ENCODE results near the gene DGLUCY. TPM values are rescaled to one million over a fixed set of nuclear protein-coding genes. Genes with fewer than 3 reads are reported as not detected.
A peak's percentile ranks its signal among the peaks of the same experiment; 100 is the strongest.

Gene DGLUCY
- total and polyA plus RNA-seq, 2 of the 13 experiments (the other 11 are each of a cell fraction or from before 2014, with no cell fraction given): 14.8 to 36.3 TPM

DNA sequence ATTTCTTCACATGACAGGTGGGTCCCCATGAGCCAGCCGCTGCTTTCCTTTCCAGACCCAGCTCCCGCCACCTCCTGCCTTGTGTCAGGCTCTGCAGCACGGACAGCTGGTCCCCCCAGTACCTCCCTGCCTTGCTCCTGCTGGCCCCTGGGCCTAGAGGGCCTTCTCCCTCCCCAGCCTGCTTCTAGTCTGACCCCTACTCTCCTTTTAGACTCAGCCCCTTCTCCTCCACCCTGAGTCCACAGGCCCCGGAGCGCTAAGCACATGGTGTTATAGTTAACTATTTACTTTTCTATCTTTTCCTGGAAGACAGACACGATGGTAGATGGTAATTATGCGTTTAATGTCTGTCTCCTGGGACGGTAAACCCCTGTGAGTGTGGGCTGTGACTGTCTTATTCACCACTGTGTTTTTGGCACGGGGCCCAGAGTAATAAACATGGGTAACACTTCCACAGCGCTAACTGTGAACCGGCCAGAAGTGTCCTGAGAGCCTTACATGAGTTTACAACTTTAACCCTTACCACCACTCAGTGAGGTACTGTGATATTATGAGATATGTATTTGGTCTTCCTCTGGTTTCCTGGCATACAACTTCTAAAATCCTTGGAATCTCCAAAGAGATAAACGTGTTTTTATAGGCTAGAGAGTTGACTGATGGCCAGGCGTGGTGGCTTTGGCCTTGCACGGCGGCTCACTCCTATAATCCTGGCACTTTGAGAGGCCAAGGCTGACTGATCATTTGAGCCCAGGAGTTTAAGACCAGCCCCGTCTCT, 41.2 kb downstream of the DGLUCY start:
- BruUV-seq (replicated peaks): no TSS peak
- H3K4me1 ChIP-seq (ENCODE audit: insufficient read depth, low read length): peaks cover 42% of the 10 kb centered on the region
- POLR2A ChIA-PET: interaction anchor here (1.2 kb wide), 1 partner anchor 42 kb away, joined by 3 read pairs; the partner anchor contains the start of gene DGLUCY
- in situ Hi-C loops (cut with HindIII; ENCODE audit: extremely low pct_ligation_motif_present, low pct_unique_long_range_greater_than_20kb) (no loop called here), intact Hi-C loops (cut with micrococcal nuclease; ENCODE audit: unreplicated experiment) (no loop called here)
- H4K20me1 ChIP-seq (ENCODE audit: insufficient read depth, low read length): peaks cover 6% of the 10 kb centered on the region; the same call in 1 of the 2 replicates
- H3K9me3 ChIP-seq (ENCODE audit: low read length): no peaks in the 10 kb centered on the region
- TF ChIP-seq ZNF704 (CRISPR knock-in tag; IDR thresholded peaks at IDR 0.05; ENCODE audit: borderline replicate concordance) (no peak), BCL6 (CRISPR knock-in tag; IDR thresholded peaks at IDR 0.05) (0 out of 2 replicates have a peak, but pooled peaks have one; percentile 17)
- H3K36me3 ChIP-seq (replicated peaks in 1 of 2; ENCODE audit: control insufficient read depth in 1 of 2, insufficient read depth in 2 of 2, low read length in 2 of 2): peaks cover 3 to 23% of the 10 kb centered on the region in 2 experiments; a peak in 4 of 5 replicates
- H3K27ac ChIP-seq (ENCODE audit: extremely low read length, insufficient read depth, low read length): no peak overlapping the region
- ATAC-seq (no peak), DNase-seq (ENCODE audit: low spot score) (no peak), FAIRE-seq (no peak)
- no peak overlapping the region for H3K9ac ChIP-seq (ENCODE audit: insufficient read depth, low read depth, low read length)
- H3K27me3 ChIP-seq (ENCODE audit: control insufficient read depth in 1 of 2, insufficient read depth in 2 of 2, low read length in 2 of 2): no peaks in the 10 kb centered on the region
- H2AFZ ChIP-seq (ENCODE audit: low read length): no peak overlapping the region
- 67% methylated on average over 16 of the region's 16 CpGs for WGBS (ENCODE audit: low lambda C conversion rate)
- no peak overlapping the region for H3K4me3 ChIP-seq (replicated peaks in 1 of 3; ENCODE audit: insufficient read depth in 1 of 3, low read depth in 2 of 3, low read length in 3 of 3)
- no peaks in the 10 kb centered on the region for H3K79me2 ChIP-seq (ENCODE audit: insufficient read depth, low read length)
- CTCF ChIA-PET (ENCODE audit: low intra/inter-chr PET ratio, low total read pairs): no interaction called here
- no peak overlapping the region for H3K4me2 ChIP-seq (ENCODE audit: low read depth, low read length)

DNA sequence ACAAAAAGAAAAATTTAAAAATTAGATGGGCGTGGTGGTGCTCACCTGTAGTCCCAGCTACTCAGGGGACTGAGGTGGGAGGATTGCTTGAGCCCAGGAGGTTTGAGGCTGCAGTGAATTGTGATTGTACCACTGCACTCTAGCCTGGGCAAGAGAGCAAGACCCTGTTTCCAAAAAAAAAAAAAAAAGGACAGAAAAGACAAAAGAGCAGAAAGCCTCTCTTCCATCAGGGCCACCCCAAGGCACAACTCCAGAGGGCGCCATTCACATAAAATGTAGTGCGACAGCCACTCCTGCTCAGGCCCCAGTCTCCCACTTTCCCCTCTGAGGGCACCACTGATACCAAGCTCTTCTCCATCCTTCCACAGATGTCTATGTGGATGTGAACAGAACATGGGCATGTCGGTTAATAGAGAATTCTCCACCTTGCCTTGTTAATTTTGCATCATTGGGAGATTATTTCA, 41.8 kb downstream of the DGLUCY start:
- H3K79me2 ChIP-seq (ENCODE audit: insufficient read depth, low read length): no peaks in the 10 kb centered on the region
- in situ Hi-C loops (cut with HindIII; ENCODE audit: extremely low pct_ligation_motif_present, low pct_unique_long_range_greater_than_20kb): no loop called here
- CTCF ChIA-PET (ENCODE audit: low intra/inter-chr PET ratio, low total read pairs): no interaction called here
- no peak for DNase-seq (ENCODE audit: low spot score)
- H3K9me3 ChIP-seq (ENCODE audit: low read length): no peaks in the 10 kb centered on the region
- no peak overlapping the region for H3K4me2 ChIP-seq (ENCODE audit: low read depth, low read length)
- H4K20me1 ChIP-seq (ENCODE audit: insufficient read depth, low read length): peaks cover 6% of the 10 kb centered on the region; the same call in 1 of the 2 replicates
- 93% methylated on average over 4 of the region's 4 CpGs for WGBS (ENCODE audit: low lambda C conversion rate)
- H3K4me1 ChIP-seq (ENCODE audit: insufficient read depth, low read length): peaks cover 38% of the 10 kb centered on the region
- no peak overlapping the region for H3K4me3 ChIP-seq (replicated peaks in 1 of 3; ENCODE audit: insufficient read depth in 1 of 3, low read depth in 2 of 3, low read length in 3 of 3)
- H3K27me3 ChIP-seq (ENCODE audit: control insufficient read depth in 1 of 2, insufficient read depth in 2 of 2, low read length in 2 of 2): no peaks in the 10 kb centered on the region
- no peak overlapping the region for H3K9ac ChIP-seq (ENCODE audit: insufficient read depth, low read depth, low read length)
- intact Hi-C loops (cut with micrococcal nuclease; ENCODE audit: unreplicated experiment): no loop called here
- POLR2A ChIA-PET: interaction anchor here (1.2 kb wide), 1 partner anchor 42 kb away, joined by 3 read pairs; the partner anchor contains the start of gene DGLUCY
- peaks cover 5 to 28% of the 10 kb centered on the region in 2 experiments; a peak in 4 of 5 replicates for H3K36me3 ChIP-seq (replicated peaks in 1 of 2; ENCODE audit: control insufficient read depth in 1 of 2, insufficient read depth in 2 of 2, low read length in 2 of 2)
- no peak overlapping the region for H2AFZ ChIP-seq (ENCODE audit: low read length)
- BruUV-seq (replicated peaks): no TSS peak
- FAIRE-seq: no peak
- H3K27ac ChIP-seq (ENCODE audit: extremely low read length, insufficient read depth, low read length): no peak overlapping the region
- ATAC-seq: peak; percentile 17; the same call in 1 of the 3 replicates
- TF ChIP-seq ZFP36L1 (CRISPR knock-in tag; IDR thresholded peaks at IDR 0.05) (no peak), ZBTB20 (CRISPR knock-in tag; IDR thresholded peaks at IDR 0.05; ENCODE audit: borderline replicate concordance, low read depth) (no peak), CBX5 (CRISPR knock-in tag; IDR thresholded peaks at IDR 0.05; ENCODE audit: borderline replicate concordance) (no peak), EZH2 (conservative IDR thresholded peaks at IDR 0.05; ENCODE audit: low read depth, low read length) (no peak), ZFP41 (CRISPR knock-in tag; IDR thresholded peaks at IDR 0.05; ENCODE audit: borderline replicate concordance) (no peak), ZNF101 (CRISPR knock-in tag; IDR thresholded peaks at IDR 0.05; ENCODE audit: borderline replicate concordance, low read depth) (no peak), CREBL2 (CRISPR knock-in tag; IDR thresholded peaks at IDR 0.05; ENCODE audit: borderline replicate concordance) (no peak), ATF6 (CRISPR knock-in tag; conservative IDR thresholded peaks at IDR 0.05) (no peak), FOXK1 (CRISPR knock-in tag; IDR thresholded peaks at IDR 0.05; ENCODE audit: borderline replicate concordance, low read depth) (no peak), ZKSCAN1 (IDR thresholded peaks at IDR 0.05; ENCODE audit: low read length) (no peak)

Measured in HepG2 (cell line).